WI38 (cell line): ENCODE data around the gene OLA1.

ENCODE experiments used
- H3K4me3 ChIP-seq: 2 replicates; pipeline ENCODE4 v1.5.1; 2011; ENCODE audit warnings: low read depth, mild to moderate bottlenecking, control low read depth, low read length
- TF ChIP-seq, protein P1 (sequence below): IDR thresholded peaks from 2 replicates; pipeline ENCODE4 v1.5.1; 2012; ENCODE audit warnings: low read depth, mild to moderate bottlenecking, control low read depth, low read length

The OLA1 gene

GRCh38 chr2:174023591-174024523, 224.5 kb downstream of the OLA1 start:
- TF ChIP-seq, protein P1, sequence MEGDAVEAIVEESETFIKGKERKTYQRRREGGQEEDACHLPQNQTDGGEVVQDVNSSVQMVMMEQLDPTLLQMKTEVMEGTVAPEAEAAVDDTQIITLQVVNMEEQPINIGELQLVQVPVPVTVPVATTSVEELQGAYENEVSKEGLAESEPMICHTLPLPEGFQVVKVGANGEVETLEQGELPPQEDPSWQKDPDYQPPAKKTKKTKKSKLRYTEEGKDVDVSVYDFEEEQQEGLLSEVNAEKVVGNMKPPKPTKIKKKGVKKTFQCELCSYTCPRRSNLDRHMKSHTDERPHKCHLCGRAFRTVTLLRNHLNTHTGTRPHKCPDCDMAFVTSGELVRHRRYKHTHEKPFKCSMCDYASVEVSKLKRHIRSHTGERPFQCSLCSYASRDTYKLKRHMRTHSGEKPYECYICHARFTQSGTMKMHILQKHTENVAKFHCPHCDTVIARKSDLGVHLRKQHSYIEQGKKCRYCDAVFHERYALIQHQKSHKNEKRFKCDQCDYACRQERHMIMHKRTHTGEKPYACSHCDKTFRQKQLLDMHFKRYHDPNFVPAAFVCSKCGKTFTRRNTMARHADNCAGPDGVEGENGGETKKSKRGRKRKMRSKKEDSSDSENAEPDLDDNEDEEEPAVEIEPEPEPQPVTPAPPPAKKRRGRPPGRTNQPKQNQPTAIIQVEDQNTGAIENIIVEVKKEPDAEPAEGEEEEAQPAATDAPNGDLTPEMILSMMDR = no peak
- H3K4me3 ChIP-seq = no peak overlapping the region
